Measurements from ENCODE around the gene SGPP2. TPM values are rescaled to one million over a fixed set of nuclear protein-coding genes. Genes with fewer than 3 reads are reported as not detected.
A peak's percentile ranks its signal among the peaks of the same experiment; 100 is the strongest.

SGPP2 gene
- total and polyA plus RNA-seq, 2 experiments from 2014 or later, result 0.08 TPM; not detected in 1

DNA sequence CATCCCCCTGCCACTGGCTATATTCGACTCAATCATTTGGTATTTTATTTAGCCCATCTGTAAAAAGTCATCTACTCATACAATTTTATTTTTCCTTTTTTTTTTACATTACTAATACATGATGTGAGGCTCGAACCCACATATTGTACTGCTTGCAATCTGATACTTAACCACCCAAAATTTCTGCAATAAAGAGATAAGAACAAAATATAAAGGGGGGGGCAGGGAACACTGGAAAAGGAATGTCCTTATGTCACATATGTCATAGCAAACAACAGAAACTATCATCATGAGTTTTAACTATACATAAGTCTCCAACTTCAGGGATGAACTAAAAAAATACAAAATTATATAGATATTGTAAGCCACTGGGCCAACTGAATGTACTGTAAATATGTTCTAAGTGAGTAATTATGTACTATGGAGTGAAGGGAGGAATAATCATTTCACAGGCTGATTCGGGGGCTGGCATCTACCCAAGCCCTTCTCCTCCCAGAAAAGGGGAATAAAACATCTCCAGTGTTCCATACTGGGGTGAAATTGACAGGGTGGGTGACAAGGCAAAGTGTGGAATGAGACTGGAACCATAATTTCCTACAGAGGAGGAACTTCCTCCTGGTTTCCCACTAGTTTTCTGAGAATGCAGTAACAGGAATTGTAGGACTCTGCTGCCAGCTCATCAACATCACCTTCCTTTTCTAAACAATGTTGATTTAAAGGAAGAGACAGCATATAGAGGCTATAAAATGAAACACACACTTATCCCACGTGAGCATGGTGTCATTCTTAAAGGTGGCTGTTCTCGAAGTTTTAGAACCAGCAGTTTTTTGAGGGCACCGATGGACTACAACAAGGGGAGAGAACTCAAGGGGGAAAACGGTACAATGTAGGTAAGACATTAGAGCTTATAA lies 152.1 kb downstream of the SGPP2 start:
- Histone ChIP-seq H3K27me3 (ENCODE audit: insufficient read depth) (no peaks in the 10 kb centered on the region), H3K4me2 (no peak overlapping the region), H3K27ac (ENCODE audit: low read depth) (no peak overlapping the region), H3K79me2 (replicated peaks; ENCODE audit: insufficient read depth) (no peaks in the 10 kb centered on the region), H3K4me3 (no peak overlapping the region), H3F3A (replicated peaks; ENCODE audit: low read depth) (no peaks in the 10 kb centered on the region), H4K20me1 (replicated peaks; ENCODE audit: insufficient read depth) (no peaks in the 10 kb centered on the region), H3K9me2 (ENCODE audit: insufficient read depth) (no peaks in the 10 kb centered on the region), H3K4me1 (ENCODE audit: insufficient read depth) (no peaks in the 10 kb centered on the region), H2AFZ (no peak overlapping the region), H3K36me3 (ENCODE audit: insufficient read depth) (no peaks in the 10 kb centered on the region)
- Mint-ChIP-seq H3K27ac (peak overlapping the region; percentile 42; the same call in 1 of the 2 replicates), H3K4me3 (no peak overlapping the region), H3K27me3 (ENCODE audit: insufficient read depth, low read depth, poor library complexity) (peaks cover 3% of the 10 kb centered on the region), H3K4me1 (peaks cover 17% of the 10 kb centered on the region; the same call in 2 of the 3 replicates), H3K36me3 (ENCODE audit: low read depth) (peaks cover 6% of the 10 kb centered on the region; the same call in 2 of the 3 replicates), H3K9me3 (no peaks in the 10 kb centered on the region)
- TF ChIP-seq POLR2AphosphoS5 (IDR thresholded peaks at IDR 0.05; ENCODE audit: low read depth) (no peak), ZNF114 (CRISPR knock-in tag; IDR thresholded peaks at IDR 0.05) (no peak), CREB1 (CRISPR knock-in tag; IDR thresholded peaks at IDR 0.05; ENCODE audit: low read depth) (no peak), JUNB (IDR thresholded peaks at IDR 0.05; ENCODE audit: unreplicated experiment) (no peak), EZH2 (IDR thresholded peaks at IDR 0.05; ENCODE audit: low read depth, unreplicated experiment) (no peak), EZH2phosphoT487 (IDR thresholded peaks at IDR 0.05; ENCODE audit: unreplicated experiment) (no peak), NANOG (IDR thresholded peaks at IDR 0.05; ENCODE audit: borderline replicate concordance) (no peak), STAT1 (IDR thresholded peaks at IDR 0.05; ENCODE audit: unreplicated experiment) (no peak), ZNF331 (CRISPR knock-in tag; IDR thresholded peaks at IDR 0.05; ENCODE audit: low read depth) (no peak)
- TF ChIP-seq, protein P1, sequence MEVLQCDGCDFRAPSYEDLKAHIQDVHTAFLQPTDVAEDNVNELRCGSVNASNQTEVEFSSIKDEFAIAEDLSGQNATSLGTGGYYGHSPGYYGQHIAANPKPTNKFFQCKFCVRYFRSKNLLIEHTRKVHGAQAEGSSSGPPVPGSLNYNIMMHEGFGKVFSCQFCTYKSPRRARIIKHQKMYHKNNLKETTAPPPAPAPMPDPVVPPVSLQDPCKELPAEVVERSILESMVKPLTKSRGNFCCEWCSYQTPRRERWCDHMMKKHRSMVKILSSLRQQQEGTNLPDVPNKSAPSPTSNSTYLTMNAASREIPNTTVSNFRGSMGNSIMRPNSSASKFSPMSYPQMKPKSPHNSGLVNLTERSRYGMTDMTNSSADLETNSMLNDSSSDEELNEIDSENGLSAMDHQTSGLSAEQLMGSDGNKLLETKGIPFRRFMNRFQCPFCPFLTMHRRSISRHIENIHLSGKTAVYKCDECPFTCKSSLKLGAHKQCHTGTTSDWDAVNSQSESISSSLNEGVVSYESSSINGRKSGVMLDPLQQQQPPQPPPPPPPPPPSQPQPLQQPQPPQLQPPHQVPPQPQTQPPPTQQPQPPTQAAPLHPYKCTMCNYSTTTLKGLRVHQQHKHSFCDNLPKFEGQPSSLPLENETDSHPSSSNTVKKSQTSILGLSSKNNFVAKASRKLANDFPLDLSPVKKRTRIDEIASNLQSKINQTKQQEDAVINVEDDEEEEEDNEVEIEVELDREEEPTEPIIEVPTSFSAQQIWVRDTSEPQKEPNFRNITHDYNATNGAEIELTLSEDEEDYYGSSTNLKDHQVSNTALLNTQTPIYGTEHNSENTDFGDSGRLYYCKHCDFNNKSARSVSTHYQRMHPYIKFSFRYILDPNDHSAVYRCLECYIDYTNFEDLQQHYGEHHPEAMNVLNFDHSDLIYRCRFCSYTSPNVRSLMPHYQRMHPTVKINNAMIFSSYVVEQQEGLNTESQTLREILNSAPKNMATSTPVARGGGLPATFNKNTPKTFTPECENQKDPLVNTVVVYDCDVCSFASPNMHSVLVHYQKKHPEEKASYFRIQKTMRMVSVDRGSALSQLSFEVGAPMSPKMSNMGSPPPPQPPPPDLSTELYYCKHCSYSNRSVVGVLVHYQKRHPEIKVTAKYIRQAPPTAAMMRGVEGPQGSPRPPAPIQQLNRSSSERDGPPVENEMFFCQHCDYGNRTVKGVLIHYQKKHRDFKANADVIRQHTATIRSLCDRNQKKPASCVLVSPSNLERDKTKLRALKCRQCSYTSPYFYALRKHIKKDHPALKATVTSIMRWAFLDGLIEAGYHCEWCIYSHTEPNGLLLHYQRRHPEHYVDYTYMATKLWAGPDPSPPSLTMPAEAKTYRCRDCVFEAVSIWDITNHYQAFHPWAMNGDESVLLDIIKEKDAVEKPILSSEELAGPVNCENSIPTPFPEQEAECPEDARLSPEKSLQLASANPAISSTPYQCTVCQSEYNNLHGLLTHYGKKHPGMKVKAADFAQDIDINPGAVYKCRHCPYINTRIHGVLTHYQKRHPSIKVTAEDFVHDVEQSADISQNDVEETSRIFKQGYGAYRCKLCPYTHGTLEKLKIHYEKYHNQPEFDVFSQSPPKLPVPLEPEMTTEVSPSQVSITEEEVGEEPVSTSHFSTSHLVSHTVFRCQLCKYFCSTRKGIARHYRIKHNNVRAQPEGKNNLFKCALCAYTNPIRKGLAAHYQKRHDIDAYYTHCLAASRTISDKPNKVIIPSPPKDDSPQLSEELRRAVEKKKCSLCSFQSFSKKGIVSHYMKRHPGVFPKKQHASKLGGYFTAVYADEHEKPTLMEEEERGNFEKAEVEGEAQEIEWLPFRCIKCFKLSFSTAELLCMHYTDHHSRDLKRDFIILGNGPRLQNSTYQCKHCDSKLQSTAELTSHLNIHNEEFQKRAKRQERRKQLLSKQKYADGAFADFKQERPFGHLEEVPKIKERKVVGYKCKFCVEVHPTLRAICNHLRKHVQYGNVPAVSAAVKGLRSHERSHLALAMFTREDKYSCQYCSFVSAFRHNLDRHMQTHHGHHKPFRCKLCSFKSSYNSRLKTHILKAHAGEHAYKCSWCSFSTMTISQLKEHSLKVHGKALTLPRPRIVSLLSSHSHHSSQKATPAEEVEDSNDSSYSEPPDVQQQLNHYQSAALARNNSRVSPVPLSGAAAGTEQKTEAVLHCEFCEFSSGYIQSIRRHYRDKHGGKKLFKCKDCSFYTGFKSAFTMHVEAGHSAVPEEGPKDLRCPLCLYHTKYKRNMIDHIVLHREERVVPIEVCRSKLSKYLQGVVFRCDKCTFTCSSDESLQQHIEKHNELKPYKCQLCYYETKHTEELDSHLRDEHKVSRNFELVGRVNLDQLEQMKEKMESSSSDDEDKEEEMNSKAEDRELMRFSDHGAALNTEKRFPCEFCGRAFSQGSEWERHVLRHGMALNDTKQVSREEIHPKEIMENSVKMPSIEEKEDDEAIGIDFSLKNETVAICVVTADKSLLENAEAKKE (CRISPR knock-in tag; IDR thresholded peaks at IDR 0.05), result no peak
- TF ChIP-seq, protein P2, sequence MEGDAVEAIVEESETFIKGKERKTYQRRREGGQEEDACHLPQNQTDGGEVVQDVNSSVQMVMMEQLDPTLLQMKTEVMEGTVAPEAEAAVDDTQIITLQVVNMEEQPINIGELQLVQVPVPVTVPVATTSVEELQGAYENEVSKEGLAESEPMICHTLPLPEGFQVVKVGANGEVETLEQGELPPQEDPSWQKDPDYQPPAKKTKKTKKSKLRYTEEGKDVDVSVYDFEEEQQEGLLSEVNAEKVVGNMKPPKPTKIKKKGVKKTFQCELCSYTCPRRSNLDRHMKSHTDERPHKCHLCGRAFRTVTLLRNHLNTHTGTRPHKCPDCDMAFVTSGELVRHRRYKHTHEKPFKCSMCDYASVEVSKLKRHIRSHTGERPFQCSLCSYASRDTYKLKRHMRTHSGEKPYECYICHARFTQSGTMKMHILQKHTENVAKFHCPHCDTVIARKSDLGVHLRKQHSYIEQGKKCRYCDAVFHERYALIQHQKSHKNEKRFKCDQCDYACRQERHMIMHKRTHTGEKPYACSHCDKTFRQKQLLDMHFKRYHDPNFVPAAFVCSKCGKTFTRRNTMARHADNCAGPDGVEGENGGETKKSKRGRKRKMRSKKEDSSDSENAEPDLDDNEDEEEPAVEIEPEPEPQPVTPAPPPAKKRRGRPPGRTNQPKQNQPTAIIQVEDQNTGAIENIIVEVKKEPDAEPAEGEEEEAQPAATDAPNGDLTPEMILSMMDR (conservative IDR thresholded peaks at IDR 0.05; ENCODE audit: low read depth in 2 of 2), result no peak
- TF ChIP-seq, protein P3, sequence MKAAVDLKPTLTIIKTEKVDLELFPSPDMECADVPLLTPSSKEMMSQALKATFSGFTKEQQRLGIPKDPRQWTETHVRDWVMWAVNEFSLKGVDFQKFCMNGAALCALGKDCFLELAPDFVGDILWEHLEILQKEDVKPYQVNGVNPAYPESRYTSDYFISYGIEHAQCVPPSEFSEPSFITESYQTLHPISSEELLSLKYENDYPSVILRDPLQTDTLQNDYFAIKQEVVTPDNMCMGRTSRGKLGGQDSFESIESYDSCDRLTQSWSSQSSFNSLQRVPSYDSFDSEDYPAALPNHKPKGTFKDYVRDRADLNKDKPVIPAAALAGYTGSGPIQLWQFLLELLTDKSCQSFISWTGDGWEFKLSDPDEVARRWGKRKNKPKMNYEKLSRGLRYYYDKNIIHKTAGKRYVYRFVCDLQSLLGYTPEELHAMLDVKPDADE (IDR thresholded peaks at IDR 0.05), result no peak
- DNase-seq (ENCODE audit: low spot score), result no peak
- ATAC-seq, result no peak
